Transverse colon (tissue), 4 donors: Measurements from ENCODE around the gene CDHR3.

ENCODE experiments used
- POLR2AphosphoS5 ChIP-seq, 3 donors: sonication (generic); formaldehyde crosslinking; IDR thresholded peaks; one replicate each; pipeline ENCODE4 v1.6.1; 2016; ENCODE audit warnings: antibody characterized with exemption in 3 of 3
- TF ChIP-seq, protein P1 (sequence below), 5 experiments: fragments of 200-600 bp in 3 of 5; fragments of 450-650 bp in 2 of 5; sonication (generic) in 3 of 5; IDR thresholded peaks; 1 replicate in 2 of 5; 2 replicates in 3 of 5; pipeline ENCODE4 v1.5.1; 2016 to 2017; ENCODE audit warnings: antibody characterized with exemption in 5 of 5, inconsistent platforms in 3 of 5, mild to moderate bottlenecking in 2 of 5, moderate library complexity in 1 of 5

DNA sequence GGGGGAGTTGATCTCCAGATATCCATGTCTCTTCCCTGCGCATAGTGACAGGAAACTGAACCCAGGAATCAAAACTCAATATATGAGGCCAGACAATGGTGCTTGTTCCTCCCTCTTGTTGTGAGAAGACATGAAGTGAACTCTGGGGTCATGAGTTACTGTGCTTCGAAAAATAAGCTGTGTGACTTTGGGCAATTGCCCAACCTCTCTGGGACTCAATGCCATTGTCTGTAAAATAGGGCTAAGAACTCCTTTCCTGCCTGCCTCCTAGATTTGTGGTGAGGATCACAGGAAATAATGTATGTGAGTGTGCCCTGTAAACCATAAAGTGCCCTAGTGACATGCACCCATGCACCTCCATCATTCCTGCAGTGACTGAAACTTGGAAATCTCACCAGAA is 100.6 kb downstream of the CDHR3 start:
- TF ChIP-seq, protein P1, sequence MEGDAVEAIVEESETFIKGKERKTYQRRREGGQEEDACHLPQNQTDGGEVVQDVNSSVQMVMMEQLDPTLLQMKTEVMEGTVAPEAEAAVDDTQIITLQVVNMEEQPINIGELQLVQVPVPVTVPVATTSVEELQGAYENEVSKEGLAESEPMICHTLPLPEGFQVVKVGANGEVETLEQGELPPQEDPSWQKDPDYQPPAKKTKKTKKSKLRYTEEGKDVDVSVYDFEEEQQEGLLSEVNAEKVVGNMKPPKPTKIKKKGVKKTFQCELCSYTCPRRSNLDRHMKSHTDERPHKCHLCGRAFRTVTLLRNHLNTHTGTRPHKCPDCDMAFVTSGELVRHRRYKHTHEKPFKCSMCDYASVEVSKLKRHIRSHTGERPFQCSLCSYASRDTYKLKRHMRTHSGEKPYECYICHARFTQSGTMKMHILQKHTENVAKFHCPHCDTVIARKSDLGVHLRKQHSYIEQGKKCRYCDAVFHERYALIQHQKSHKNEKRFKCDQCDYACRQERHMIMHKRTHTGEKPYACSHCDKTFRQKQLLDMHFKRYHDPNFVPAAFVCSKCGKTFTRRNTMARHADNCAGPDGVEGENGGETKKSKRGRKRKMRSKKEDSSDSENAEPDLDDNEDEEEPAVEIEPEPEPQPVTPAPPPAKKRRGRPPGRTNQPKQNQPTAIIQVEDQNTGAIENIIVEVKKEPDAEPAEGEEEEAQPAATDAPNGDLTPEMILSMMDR (IDR thresholded peaks at IDR 0.05), result no peak
- no peak for TF ChIP-seq POLR2AphosphoS5 (IDR thresholded peaks at IDR 0.05)
